ENCODE results near the gene LMCD1. TPM values are rescaled to one million over a fixed set of nuclear protein-coding genes. Genes with fewer than 3 reads are reported as not detected.

Gene LMCD1
- total and polyA plus RNA-seq, 2 of the 8 experiments (the other 6 are each of a cell fraction or from before 2014, with no cell fraction given) = 12.3 to 26.5 TPM

DNA sequence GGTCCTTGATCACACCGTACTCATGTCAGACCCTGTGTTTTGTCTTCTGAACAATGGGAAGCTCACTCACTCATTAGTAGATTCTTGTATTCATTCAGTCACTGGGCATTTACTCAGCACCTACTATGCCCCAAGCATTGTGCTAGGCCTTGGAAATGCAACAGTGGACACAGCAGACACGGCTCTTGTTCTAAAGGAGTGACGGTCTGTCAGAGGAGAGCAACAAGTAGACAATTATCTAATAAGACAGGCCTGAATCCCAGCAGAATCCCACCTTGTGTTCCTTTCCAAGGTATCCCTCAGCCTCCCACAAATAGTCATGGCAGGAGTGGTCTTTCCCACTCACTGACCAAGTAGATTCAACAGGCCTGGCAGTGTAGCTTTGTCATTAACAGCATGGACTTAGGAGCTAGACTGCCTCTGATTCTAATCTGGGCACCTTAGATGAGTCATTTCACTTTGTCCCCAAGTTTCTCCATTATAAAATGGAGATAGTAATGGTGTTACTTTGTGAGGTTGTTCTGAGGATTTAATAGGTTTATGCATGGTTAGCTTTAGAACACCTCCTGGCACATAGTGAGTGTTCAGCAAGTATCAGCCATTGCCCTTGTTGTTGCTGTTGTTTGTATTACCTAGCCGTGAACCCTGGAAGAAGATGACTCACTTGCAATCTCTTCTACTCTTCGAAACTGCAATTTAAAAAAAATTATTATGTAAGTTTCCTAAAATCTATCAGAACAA is 73.9 kb downstream of the LMCD1 start (continued):
- TF ChIP-seq EGR1 (IDR thresholded peaks at IDR 0.05; ENCODE audit: borderline replicate concordance, low read depth, low read length) (no peak), JUN (IDR thresholded peaks at IDR 0.05; ENCODE audit: low read depth, low read length) (no peak), JUND (IDR thresholded peaks at IDR 0.05; ENCODE audit: low read length) (no peak), SIRT6 (IDR thresholded peaks at IDR 0.05; ENCODE audit: low read length) (no peak), PHF8 (conservative IDR thresholded peaks at IDR 0.05; ENCODE audit: low read depth, low read length) (no peak)

All from H1 (cell line).